ENCODE data around the gene MAP2. TPM values are rescaled to one million over a fixed set of nuclear protein-coding genes. Genes with fewer than 3 reads are reported as not detected.

Gene MAP2
- total RNA-seq, 4 donors from 2014 or later: 7.4 to 124 (median 59.9) TPM

DNA sequence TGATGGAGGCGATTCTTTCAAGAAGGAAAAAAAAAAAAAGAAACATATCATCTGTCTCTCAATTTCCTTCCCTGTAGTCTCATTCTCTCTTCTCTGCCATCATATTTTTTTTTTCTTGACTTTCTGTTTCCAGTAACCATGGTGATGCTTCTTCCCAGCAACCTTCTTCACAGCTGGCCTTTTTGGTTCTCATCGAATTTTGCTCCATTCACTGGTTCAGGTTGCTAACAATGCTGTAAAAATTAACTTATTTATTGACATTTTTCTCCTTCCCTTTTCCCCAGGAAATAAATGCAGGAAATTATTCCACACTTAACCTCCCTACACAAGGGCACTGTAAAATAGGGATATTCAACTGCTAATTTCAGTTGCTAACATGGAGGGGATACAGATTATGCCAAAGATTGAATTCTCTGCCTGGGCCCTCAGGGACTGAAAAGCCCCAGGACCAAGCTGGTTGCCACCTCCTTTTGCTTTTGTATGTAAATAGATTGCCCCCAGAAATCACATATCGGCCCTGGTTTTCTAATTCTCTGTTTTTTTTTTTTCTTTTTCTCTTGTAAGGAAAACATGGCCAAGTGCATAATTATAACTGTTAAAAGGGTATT, 154.7 kb downstream of the MAP2 start:
- no peaks in the 10 kb centered on the region for H3K36me3 ChIP-seq
- WGBS, 2 donors (ENCODE audit: low coverage in 1 of 2): 47 to 71% methylated on average over 2 to 3 of the region's 3 CpGs
- peaks cover 0 to 5% (median 0%) of the 10 kb centered on the region in 3 donors for H3K4me1 ChIP-seq
- ATAC-seq: no peak
- TF ChIP-seq POLR2AphosphoS5 (IDR thresholded peaks at IDR 0.05): no peak
- no peak for TF ChIP-seq EP300 (IDR thresholded peaks at IDR 0.05)
- TF ChIP-seq POLR2A (IDR thresholded peaks at IDR 0.05): no peak
- TF ChIP-seq, protein P1, sequence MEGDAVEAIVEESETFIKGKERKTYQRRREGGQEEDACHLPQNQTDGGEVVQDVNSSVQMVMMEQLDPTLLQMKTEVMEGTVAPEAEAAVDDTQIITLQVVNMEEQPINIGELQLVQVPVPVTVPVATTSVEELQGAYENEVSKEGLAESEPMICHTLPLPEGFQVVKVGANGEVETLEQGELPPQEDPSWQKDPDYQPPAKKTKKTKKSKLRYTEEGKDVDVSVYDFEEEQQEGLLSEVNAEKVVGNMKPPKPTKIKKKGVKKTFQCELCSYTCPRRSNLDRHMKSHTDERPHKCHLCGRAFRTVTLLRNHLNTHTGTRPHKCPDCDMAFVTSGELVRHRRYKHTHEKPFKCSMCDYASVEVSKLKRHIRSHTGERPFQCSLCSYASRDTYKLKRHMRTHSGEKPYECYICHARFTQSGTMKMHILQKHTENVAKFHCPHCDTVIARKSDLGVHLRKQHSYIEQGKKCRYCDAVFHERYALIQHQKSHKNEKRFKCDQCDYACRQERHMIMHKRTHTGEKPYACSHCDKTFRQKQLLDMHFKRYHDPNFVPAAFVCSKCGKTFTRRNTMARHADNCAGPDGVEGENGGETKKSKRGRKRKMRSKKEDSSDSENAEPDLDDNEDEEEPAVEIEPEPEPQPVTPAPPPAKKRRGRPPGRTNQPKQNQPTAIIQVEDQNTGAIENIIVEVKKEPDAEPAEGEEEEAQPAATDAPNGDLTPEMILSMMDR (IDR thresholded peaks at IDR 0.05): no peak
- H3K4me3 ChIP-seq: no peak overlapping the region
- H3K27me3 ChIP-seq: no peaks in the 10 kb centered on the region
- no peak overlapping the region for H3K27ac ChIP-seq
- H3K9me3 ChIP-seq: no peaks in the 10 kb centered on the region

- TF ChIP-seq POLR2A (IDR thresholded peaks at IDR 0.05) (no peak), EP300 (IDR thresholded peaks at IDR 0.05) (no peak), POLR2AphosphoS5 (IDR thresholded peaks at IDR 0.05) (no peak)
- TF ChIP-seq, protein P1 (IDR thresholded peaks at IDR 0.05): no peak
- H3K9me3 ChIP-seq: no peaks in the 10 kb centered on the region
- H3K27ac ChIP-seq: no peak overlapping the region
- no peak for ATAC-seq
- H3K36me3 ChIP-seq: no peaks in the 10 kb centered on the region
- H3K27me3 ChIP-seq: no peaks in the 10 kb centered on the region
- WGBS, 2 donors (ENCODE audit: low coverage in 1 of 2): 36 to 44% methylated on average over 7 to 13 of the region's 17 CpGs
- H3K4me1 ChIP-seq: peaks cover 0 to 5% (median 0%) of the 10 kb centered on the region in 3 donors
- peak overlapping the region in 1 of 2 donors; percentile 17 for H3K4me3 ChIP-seq
These were observed 155.4 kb downstream of the MAP2 start for GRCh38 chr2:209579230-209579749.

- Histone ChIP-seq H3K4me3 (no peak overlapping the region), H3K9me3 (no peaks in the 10 kb centered on the region), H3K36me3 (no peaks in the 10 kb centered on the region), H3K4me1 (peaks cover 0 to 5% (median 0%) of the 10 kb centered on the region in 3 donors), H3K27me3 (no peaks in the 10 kb centered on the region), H3K27ac (no peak overlapping the region)
- no peak for TF ChIP-seq POLR2AphosphoS5 (IDR thresholded peaks at IDR 0.05)
- no peak for TF ChIP-seq EP300 (IDR thresholded peaks at IDR 0.05)
- no peak for TF ChIP-seq POLR2A (IDR thresholded peaks at IDR 0.05)
- TF ChIP-seq, protein P1 (IDR thresholded peaks at IDR 0.05): no peak
- WGBS, 2 donors (ENCODE audit: low coverage in 1 of 2): 79 to 100% methylated on average over 1 of the region's 1 CpG
- ATAC-seq: no peak
These were observed 157.2 kb downstream of the MAP2 start for GRCh38 chr2:209581040-209581439.

GRCh38 chr2:209582281-209582680, 158.4 kb downstream of the MAP2 start:
- Histone ChIP-seq H3K36me3 (no peaks in the 10 kb centered on the region), H3K4me3 (no peak overlapping the region), H3K27me3 (no peaks in the 10 kb centered on the region), H3K27ac (no peak overlapping the region), H3K4me1 (peaks cover 0 to 5% (median 0%) of the 10 kb centered on the region in 3 donors), H3K9me3 (no peaks in the 10 kb centered on the region)
- 50 to 58% methylated on average over 2 to 3 of the region's 3 CpGs for WGBS, 2 donors (ENCODE audit: low coverage in 1 of 2)
- ATAC-seq: no peak
- TF ChIP-seq EP300 (IDR thresholded peaks at IDR 0.05): no peak
- TF ChIP-seq POLR2A (IDR thresholded peaks at IDR 0.05): no peak
- no peak for TF ChIP-seq POLR2AphosphoS5 (IDR thresholded peaks at IDR 0.05)
- TF ChIP-seq, protein P1 (IDR thresholded peaks at IDR 0.05): no peak

GRCh38 chr2:209584472-209584871, 160.6 kb downstream of the MAP2 start:
- Histone ChIP-seq H3K4me3 (no peak overlapping the region), H3K27ac (no peak overlapping the region), H3K9me3 (no peaks in the 10 kb centered on the region), H3K4me1 (peaks cover 0 to 2% (median 0%) of the 10 kb centered on the region in 3 donors), H3K27me3 (no peaks in the 10 kb centered on the region), H3K36me3 (no peaks in the 10 kb centered on the region)
- TF ChIP-seq, protein P1 (IDR thresholded peaks at IDR 0.05): no peak
- TF ChIP-seq POLR2AphosphoS5 (IDR thresholded peaks at IDR 0.05) (no peak), EP300 (IDR thresholded peaks at IDR 0.05) (no peak), POLR2A (IDR thresholded peaks at IDR 0.05) (no peak)
- ATAC-seq: no peak
